Renal cortex interstitium (tissue), 11 donors: Measurements from ENCODE around the gene FEZF2. TPM values are rescaled to one million over a fixed set of nuclear protein-coding genes. Genes with fewer than 3 reads are reported as not detected.

Source experiments
- DNase-seq, 11 donors: peaks; one replicate each; pipeline ENCODE4 v3.0.0-alpha.2; 2013; ENCODE audit warnings: low read depth in 9 of 11, low spot score in 4 of 11; ENCODE audit errors: extremely low read depth in 1 of 11
- polyA plus RNA-seq, 3 donors: library from polyadenylated mRNA; unstranded; fragments of 120-200 nt; gene quantifications; one replicate each; pipeline ENCODE4 v1.2.1, GENCODE V29; 2013; ENCODE audit not compliant: insufficient read length in 3 of 3

The FEZF2 gene
- polyA plus RNA-seq, 3 donors, result not detected

- no peak for DNase-seq
Observed at GRCh38 chr3:62356356-62356755, 17.0 kb downstream of the FEZF2 start.

GRCh38 chr3:62355703-62356102 is 17.6 kb downstream of the FEZF2 start:
- DNase-seq, result no peak

GRCh38 chr3:62343755-62344154 is 29.6 kb downstream of the FEZF2 start:
- DNase-seq, result no peak

- no peak for DNase-seq
Observed at GRCh38 chr3:62335196-62335595, 38.2 kb downstream of the FEZF2 start.

GRCh38 chr3:62332835-62333244 is 40.5 kb downstream of the FEZF2 start:
- peak in 4 of 11 donors; percentile 2 to 8 (median 6) for DNase-seq

GRCh38 chr3:62332017-62332416 is 41.3 kb downstream of the FEZF2 start:
- DNase-seq, result no peak

GRCh38 chr3:62329971-62330370 is 43.4 kb downstream of the FEZF2 start:
- DNase-seq, result no peak

GRCh38 chr3:62325896-62326295 is 47.5 kb downstream of the FEZF2 start:
- DNase-seq, result no peak

- no peak for DNase-seq
Observed at GRCh38 chr3:62323241-62323640, 50.1 kb downstream of the FEZF2 start.
